Liver (tissue), 9 donors: ENCODE measurements around the gene EXOC4. TPM values are rescaled to one million over a fixed set of nuclear protein-coding genes. Genes with fewer than 3 reads are reported as not detected.

ENCODE experiments used
- DNase-seq: peaks from one replicate; pipeline ENCODE4 v3.0.0-alpha.2; 2017; ENCODE audit warnings: low spot score
- H3K27ac ChIP-seq, 2 donors: one replicate each; pipeline ENCODE4 v1.7.0; 2013; ENCODE audit warnings: inconsistent platforms in 2 of 2, low read length in 2 of 2, control low read depth in 1 of 2, low read depth in 1 of 2, mild to moderate bottlenecking in 1 of 2
- H3K27me3 ChIP-seq, 4 donors: one replicate each; pipeline versions ENCODE4 v1.6.1 to v1.7.0; 2013; ENCODE audit warnings: low read length in 3 of 4, inconsistent platforms in 1 of 4, mild to moderate bottlenecking in 1 of 4, moderate library complexity in 1 of 4; ENCODE audit not compliant: control insufficient read depth in 4 of 4, insufficient read depth in 4 of 4
- H3K36me3 ChIP-seq, 4 donors: one replicate each; pipeline versions ENCODE4 v1.6.1 to v1.7.0; 2013; ENCODE audit warnings: low read length in 3 of 4, mild to moderate bottlenecking in 3 of 4, low read depth in 1 of 4, moderate library complexity in 1 of 4; ENCODE audit not compliant: control insufficient read depth in 4 of 4, insufficient read depth in 3 of 4
- H3K4me1 ChIP-seq, 4 donors: one replicate each; pipeline versions ENCODE4 v1.6.1 to v1.7.0; 2013; ENCODE audit warnings: low read length in 3 of 4, mild to moderate bottlenecking in 3 of 4, moderate library complexity in 1 of 4; ENCODE audit not compliant: control insufficient read depth in 4 of 4, insufficient read depth in 4 of 4
- H3K4me3 ChIP-seq, 3 donors: one replicate each; pipeline versions ENCODE4 v1.6.1 to v1.7.0; 2013; ENCODE audit warnings: low read length in 3 of 3, control low read depth in 1 of 3, low read depth in 1 of 3, mild to moderate bottlenecking in 1 of 3
- H3K9ac ChIP-seq, 2 donors: one replicate each; pipeline ENCODE4 v1.7.0; 2013; ENCODE audit warnings: low read length in 2 of 2, mild to moderate bottlenecking in 2 of 2, moderate library complexity in 2 of 2, control low read depth in 1 of 2, low read depth in 1 of 2
- H3K9me3 ChIP-seq, 4 donors: one replicate each; pipeline versions ENCODE4 v1.6.1 to v1.7.0; 2013; ENCODE audit warnings: low read length in 3 of 4; ENCODE audit not compliant: control insufficient read depth in 4 of 4
- EGR1 ChIP-seq, 2 donors: IDR thresholded peaks; 2 replicates each; pipeline ENCODE4 v1.6.1; 2016 to 2018; ENCODE audit warnings: antibody characterized with exemption in 2 of 2, low read depth in 2 of 2
- FOXA1 ChIP-seq: IDR thresholded peaks from 2 replicates; pipeline ENCODE4 v1.6.1; 2016; ENCODE audit warnings: antibody characterized with exemption
- FOXA2 ChIP-seq: IDR thresholded peaks from 2 replicates; pipeline ENCODE4 v1.6.1; 2016; ENCODE audit warnings: antibody characterized with exemption
- GABPA ChIP-seq, 2 donors: IDR thresholded peaks in 1 of 2; conservative IDR thresholded peaks in 1 of 2; 2 replicates each; pipeline ENCODE4 v1.6.1; 2016; ENCODE audit warnings: antibody characterized with exemption in 2 of 2, mild to moderate bottlenecking in 1 of 2, moderate library complexity in 1 of 2
- HNF4A ChIP-seq, 2 donors: conservative IDR thresholded peaks; 2 replicates each; pipeline ENCODE4 v1.6.1; 2016; ENCODE audit warnings: antibody characterized with exemption in 2 of 2, mild to moderate bottlenecking in 2 of 2
- HNF4G ChIP-seq: IDR thresholded peaks from 2 replicates; pipeline ENCODE4 v1.6.1; 2016; ENCODE audit warnings: antibody characterized with exemption
- JUND ChIP-seq, 2 donors: IDR thresholded peaks; 2 replicates each; pipeline ENCODE4 v1.6.1; 2016; ENCODE audit warnings: antibody characterized with exemption in 2 of 2
- NR2F2 ChIP-seq: IDR thresholded peaks from 2 replicates; pipeline ENCODE4 v1.6.1; 2016; ENCODE audit warnings: antibody characterized with exemption
- RAD21 ChIP-seq, 2 donors: IDR thresholded peaks; 2 replicates each; pipeline ENCODE4 v1.6.1; 2016; ENCODE audit warnings: antibody characterized with exemption in 2 of 2, mild to moderate bottlenecking in 2 of 2
- RXRA ChIP-seq, 2 donors: IDR thresholded peaks; 2 replicates each; pipeline ENCODE4 v1.6.1; 2017 to 2018; ENCODE audit warnings: antibody characterized with exemption in 2 of 2, mild to moderate bottlenecking in 1 of 2
- SP1 ChIP-seq: IDR thresholded peaks from 2 replicates; pipeline ENCODE4 v1.6.1; 2018; ENCODE audit warnings: antibody characterized with exemption, mild to moderate bottlenecking
- TAF1 ChIP-seq: conservative IDR thresholded peaks from 2 replicates; pipeline ENCODE4 v1.6.1; 2016; ENCODE audit warnings: antibody characterized with exemption, mild to moderate bottlenecking
- WGBS: extraction: QIAGEN DNeasy Blood & Tissue Kit; methylation state at CpG from one replicate; pipeline ENCODE4 v1.1.7; 2013; 5-methylcytosine and 5-hydroxymethylcytosine counted together
- polyA plus RNA-seq, 2 donors: library from polyadenylated mRNA; stranded (reverse) in 1 of 2; unstranded in 1 of 2; fragments of 200-250 nt in 1 of 2; fragments of >200 nt in 1 of 2; fragmentation: Nextera tagmentation in 1 of 2; extraction: Ambion mirVana in 1 of 2; gene quantifications; one replicate each; pipeline versions ENCODE4 v1.2.1 to v1.2.3, GENCODE V29; 2013 to 2015
- total RNA-seq, 2 donors: library from RNA; depleted of rRNA; stranded (reverse); fragments of >200 nt; gene quantifications; one replicate each; pipeline ENCODE4 v1.2.3, GENCODE V29; 2014
- TF ChIP-seq, protein P1 (sequence below): IDR thresholded peaks from 2 replicates; pipeline ENCODE4 v1.6.1; 2016; ENCODE audit warnings: antibody characterized with exemption
- TF ChIP-seq, protein P2 (sequence below): IDR thresholded peaks from 2 replicates; pipeline ENCODE4 v1.6.1; 2016; ENCODE audit warnings: antibody characterized with exemption
- TF ChIP-seq, protein P3 (sequence below): fragments of 150-350 bp; IDR thresholded peaks from 2 replicates; pipeline ENCODE4 v1.5.1; 2017; ENCODE audit warnings: improper control_type of control experiment, low read depth, low read length; ENCODE audit not compliant: missing input control
- TF ChIP-seq, protein P4 (sequence below): IDR thresholded peaks from 2 replicates; pipeline ENCODE4 v1.6.1; 2016; ENCODE audit warnings: antibody characterized with exemption, mild to moderate bottlenecking
- donor health status: healthy.
- donor health status: healthy.
- donor health status: healthy.
- donor health status: healthy.
- donor health status: healthy.

EXOC4 gene
- total and polyA plus RNA-seq, 4 donors, result 9.5 to 55.9 (median 23.6) TPM

DNA sequence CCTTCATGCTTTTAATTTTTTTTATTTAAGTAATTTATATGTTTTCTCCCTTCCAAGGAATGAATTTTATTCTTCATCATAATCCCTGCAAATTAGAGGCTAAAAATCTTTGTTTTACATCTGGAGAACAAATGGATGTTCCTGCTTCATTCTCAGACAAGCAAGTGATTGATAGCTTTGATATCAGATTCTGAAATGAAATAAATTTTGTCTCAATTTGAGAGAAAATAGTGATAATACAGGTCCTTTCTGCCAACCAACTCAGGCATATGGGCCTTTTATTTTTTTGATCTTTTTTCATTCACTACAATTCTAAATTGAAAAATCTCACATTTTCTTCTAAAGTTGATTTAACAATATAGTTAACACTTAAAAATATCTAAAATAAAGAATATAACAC, 427.1 kb downstream of the EXOC4 start:
- no peak for TF ChIP-seq FOXA2
- TF ChIP-seq, protein P1, sequence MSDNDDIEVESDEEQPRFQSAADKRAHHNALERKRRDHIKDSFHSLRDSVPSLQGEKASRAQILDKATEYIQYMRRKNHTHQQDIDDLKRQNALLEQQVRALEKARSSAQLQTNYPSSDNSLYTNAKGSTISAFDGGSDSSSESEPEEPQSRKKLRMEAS, result no peak
- TF ChIP-seq, protein P2, sequence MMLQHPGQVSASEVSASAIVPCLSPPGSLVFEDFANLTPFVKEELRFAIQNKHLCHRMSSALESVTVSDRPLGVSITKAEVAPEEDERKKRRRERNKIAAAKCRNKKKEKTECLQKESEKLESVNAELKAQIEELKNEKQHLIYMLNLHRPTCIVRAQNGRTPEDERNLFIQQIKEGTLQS, result no peak
- no peak for DNase-seq
- Histone ChIP-seq H3K36me3 (no peaks in the 10 kb centered on the region), H3K27me3 (no peaks in the 10 kb centered on the region), H3K9me3 (no peaks in the 10 kb centered on the region), H3K27ac (no peak overlapping the region), H3K9ac (no peak overlapping the region), H3K4me3 (no peak overlapping the region), H3K4me1 (no peaks in the 10 kb centered on the region)

DNA sequence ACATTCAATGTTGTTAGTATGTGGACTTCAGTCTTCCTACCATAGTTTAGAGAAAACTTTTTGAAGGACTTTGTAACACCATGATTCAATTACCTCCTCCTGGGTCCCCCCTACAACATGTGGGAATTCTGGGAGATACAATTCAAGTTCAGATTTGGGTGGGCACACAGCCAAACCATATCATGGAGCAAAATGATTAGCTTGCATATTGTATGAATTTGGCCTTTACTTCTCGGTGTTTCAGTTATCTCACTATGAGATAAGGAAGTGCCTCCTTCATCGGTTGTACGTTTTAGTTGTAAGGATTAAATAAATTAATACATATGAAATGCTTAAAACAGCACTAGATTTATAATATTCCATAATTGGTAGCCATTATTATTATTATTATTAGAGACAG, 428.7 kb downstream of the EXOC4 start:
- H3K27me3 ChIP-seq, result no peaks in the 10 kb centered on the region
- H3K27ac ChIP-seq, result no peak overlapping the region
- H3K9ac ChIP-seq, result no peak overlapping the region
- WGBS, result 87% methylated on average over 3 of the region's 3 CpGs
- no peaks in the 10 kb centered on the region for H3K36me3 ChIP-seq
- TF ChIP-seq RXRA (IDR thresholded peaks at IDR 0.05) (no peak), HNF4G (no peak), FOXA1 (no peak), EGR1 (IDR thresholded peaks at IDR 0.05; ENCODE audit: low read depth in 2 of 2) (no peak), HNF4A (conservative IDR thresholded peaks at IDR 0.05) (no peak), GABPA (IDR thresholded peaks at IDR 0.05 in 1 of 2, conservative IDR thresholded peaks at IDR 0.05 in 1 of 2) (no peak), JUND (IDR thresholded peaks at IDR 0.05) (no peak), FOXA2 (no peak), NR2F2 (no peak), SP1 (no peak), RAD21 (IDR thresholded peaks at IDR 0.05) (no peak), TAF1 (no peak)
- TF ChIP-seq, protein P3, sequence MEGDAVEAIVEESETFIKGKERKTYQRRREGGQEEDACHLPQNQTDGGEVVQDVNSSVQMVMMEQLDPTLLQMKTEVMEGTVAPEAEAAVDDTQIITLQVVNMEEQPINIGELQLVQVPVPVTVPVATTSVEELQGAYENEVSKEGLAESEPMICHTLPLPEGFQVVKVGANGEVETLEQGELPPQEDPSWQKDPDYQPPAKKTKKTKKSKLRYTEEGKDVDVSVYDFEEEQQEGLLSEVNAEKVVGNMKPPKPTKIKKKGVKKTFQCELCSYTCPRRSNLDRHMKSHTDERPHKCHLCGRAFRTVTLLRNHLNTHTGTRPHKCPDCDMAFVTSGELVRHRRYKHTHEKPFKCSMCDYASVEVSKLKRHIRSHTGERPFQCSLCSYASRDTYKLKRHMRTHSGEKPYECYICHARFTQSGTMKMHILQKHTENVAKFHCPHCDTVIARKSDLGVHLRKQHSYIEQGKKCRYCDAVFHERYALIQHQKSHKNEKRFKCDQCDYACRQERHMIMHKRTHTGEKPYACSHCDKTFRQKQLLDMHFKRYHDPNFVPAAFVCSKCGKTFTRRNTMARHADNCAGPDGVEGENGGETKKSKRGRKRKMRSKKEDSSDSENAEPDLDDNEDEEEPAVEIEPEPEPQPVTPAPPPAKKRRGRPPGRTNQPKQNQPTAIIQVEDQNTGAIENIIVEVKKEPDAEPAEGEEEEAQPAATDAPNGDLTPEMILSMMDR, result no peak
- TF ChIP-seq, protein P2, result no peak
- TF ChIP-seq, protein P4, sequence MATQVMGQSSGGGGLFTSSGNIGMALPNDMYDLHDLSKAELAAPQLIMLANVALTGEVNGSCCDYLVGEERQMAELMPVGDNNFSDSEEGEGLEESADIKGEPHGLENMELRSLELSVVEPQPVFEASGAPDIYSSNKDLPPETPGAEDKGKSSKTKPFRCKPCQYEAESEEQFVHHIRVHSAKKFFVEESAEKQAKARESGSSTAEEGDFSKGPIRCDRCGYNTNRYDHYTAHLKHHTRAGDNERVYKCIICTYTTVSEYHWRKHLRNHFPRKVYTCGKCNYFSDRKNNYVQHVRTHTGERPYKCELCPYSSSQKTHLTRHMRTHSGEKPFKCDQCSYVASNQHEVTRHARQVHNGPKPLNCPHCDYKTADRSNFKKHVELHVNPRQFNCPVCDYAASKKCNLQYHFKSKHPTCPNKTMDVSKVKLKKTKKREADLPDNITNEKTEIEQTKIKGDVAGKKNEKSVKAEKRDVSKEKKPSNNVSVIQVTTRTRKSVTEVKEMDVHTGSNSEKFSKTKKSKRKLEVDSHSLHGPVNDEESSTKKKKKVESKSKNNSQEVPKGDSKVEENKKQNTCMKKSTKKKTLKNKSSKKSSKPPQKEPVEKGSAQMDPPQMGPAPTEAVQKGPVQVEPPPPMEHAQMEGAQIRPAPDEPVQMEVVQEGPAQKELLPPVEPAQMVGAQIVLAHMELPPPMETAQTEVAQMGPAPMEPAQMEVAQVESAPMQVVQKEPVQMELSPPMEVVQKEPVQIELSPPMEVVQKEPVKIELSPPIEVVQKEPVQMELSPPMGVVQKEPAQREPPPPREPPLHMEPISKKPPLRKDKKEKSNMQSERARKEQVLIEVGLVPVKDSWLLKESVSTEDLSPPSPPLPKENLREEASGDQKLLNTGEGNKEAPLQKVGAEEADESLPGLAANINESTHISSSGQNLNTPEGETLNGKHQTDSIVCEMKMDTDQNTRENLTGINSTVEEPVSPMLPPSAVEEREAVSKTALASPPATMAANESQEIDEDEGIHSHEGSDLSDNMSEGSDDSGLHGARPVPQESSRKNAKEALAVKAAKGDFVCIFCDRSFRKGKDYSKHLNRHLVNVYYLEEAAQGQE, result no peak
- no peaks in the 10 kb centered on the region for H3K9me3 ChIP-seq
- no peak overlapping the region for H3K4me3 ChIP-seq
- H3K4me1 ChIP-seq, result no peaks in the 10 kb centered on the region
- DNase-seq, result no peak
